ENCODE results near the gene NAPA. TPM values are rescaled to one million over a fixed set of nuclear protein-coding genes. Genes with fewer than 3 reads are reported as not detected.

NAPA gene
- polyA plus RNA-seq, 3 donors = 77.5 to 135 (median 111) TPM

DNA sequence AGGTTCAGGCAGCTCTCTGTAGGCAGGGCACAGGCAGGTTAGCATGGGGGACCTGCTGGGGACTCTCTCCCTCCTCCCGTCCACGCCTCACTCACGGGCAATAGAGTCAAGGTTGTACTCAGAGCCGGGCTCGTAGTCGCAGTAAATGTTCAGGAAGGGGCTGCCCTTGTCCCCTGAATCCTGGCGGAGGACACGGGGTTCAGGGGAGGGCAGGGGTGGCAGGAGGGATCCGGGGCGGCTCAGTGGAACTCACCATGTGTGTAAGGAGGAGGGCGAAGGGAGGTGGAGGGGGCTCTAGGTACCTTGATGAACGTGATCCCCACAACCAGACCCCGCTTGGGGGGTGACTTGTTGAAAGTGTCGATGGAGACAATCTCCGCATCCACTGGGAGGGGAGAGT lies 31.7 kb downstream of the NAPA start:
- H3K27ac Mint-ChIP-seq = no peak overlapping the region
- Histone ChIP-seq H3K4me2 (replicated peaks; ENCODE audit: extremely low read depth, low read length, poor library complexity, severe bottlenecking) (peak overlapping the region; percentile 86), H3K27ac (ENCODE audit: low read depth in 1 of 2, low read length in 2 of 2) (no peak overlapping the region), H3K4me3 (replicated peaks in 1 of 3; ENCODE audit: low read depth in 2 of 3, low read length in 3 of 3) (peak overlapping the region in 1 of 3 experiments; percentile 89), H3K79me2 (ENCODE audit: insufficient read depth, low read length) (no peaks in the 10 kb centered on the region), H4K20me1 (ENCODE audit: insufficient read depth, low read length) (no peaks in the 10 kb centered on the region), H2AFZ (ENCODE audit: insufficient read depth, low read depth, low read length, poor library complexity, severe bottlenecking) (peak overlapping the region; percentile 89), H3K9ac (ENCODE audit: insufficient read depth, low read length, poor library complexity, severe bottlenecking) (no peak overlapping the region), H3K27me3 (ENCODE audit: control insufficient read depth in 2 of 2, insufficient read depth in 2 of 2, low read length in 2 of 2) (no peaks in the 10 kb centered on the region), H3K9me3 (replicated peaks in 1 of 2; ENCODE audit: control insufficient read depth in 1 of 2, insufficient read depth in 1 of 2, low read length in 2 of 2) (no peaks in the 10 kb centered on the region), H3K4me1 (ENCODE audit: control insufficient read depth in 1 of 2, insufficient read depth in 2 of 2, low read length in 2 of 2) (peaks cover 14 to 20% of the 10 kb centered on the region in 2 donors), H3K36me3 (replicated peaks in 1 of 2; ENCODE audit: control insufficient read depth in 1 of 2, insufficient read depth in 2 of 2, low read length in 2 of 2) (peaks cover 4% of the 10 kb centered on the region in 2 donors)
- DNase-seq = no peak
- intact Hi-C loops (cut with micrococcal nuclease) = loop anchor here (5.0 kb wide), 2 partner anchors 34 to 211 kb away; partner anchors contain the start of genes INAFM1 (in 1 of the 2) and NAPA (in 1 of the 2)
- H3K4me3 Mint-ChIP-seq = peak overlapping the region in 1 of 2 donors; percentile 95
- peaks cover 6 to 8% (median 6%) of the 10 kb centered on the region in 3 donors for H3K27me3 Mint-ChIP-seq (ENCODE audit: low read depth in 3 of 3)
- TF ChIP-seq, protein P1, sequence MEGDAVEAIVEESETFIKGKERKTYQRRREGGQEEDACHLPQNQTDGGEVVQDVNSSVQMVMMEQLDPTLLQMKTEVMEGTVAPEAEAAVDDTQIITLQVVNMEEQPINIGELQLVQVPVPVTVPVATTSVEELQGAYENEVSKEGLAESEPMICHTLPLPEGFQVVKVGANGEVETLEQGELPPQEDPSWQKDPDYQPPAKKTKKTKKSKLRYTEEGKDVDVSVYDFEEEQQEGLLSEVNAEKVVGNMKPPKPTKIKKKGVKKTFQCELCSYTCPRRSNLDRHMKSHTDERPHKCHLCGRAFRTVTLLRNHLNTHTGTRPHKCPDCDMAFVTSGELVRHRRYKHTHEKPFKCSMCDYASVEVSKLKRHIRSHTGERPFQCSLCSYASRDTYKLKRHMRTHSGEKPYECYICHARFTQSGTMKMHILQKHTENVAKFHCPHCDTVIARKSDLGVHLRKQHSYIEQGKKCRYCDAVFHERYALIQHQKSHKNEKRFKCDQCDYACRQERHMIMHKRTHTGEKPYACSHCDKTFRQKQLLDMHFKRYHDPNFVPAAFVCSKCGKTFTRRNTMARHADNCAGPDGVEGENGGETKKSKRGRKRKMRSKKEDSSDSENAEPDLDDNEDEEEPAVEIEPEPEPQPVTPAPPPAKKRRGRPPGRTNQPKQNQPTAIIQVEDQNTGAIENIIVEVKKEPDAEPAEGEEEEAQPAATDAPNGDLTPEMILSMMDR (IDR thresholded peaks at IDR 0.05) = no peak
- peaks cover 35% of the 10 kb centered on the region for H3K4me1 Mint-ChIP-seq
- WGBS (ENCODE audit: insufficient coverage) = 92% methylated on average over 5 of the region's 15 CpGs
- H3K36me3 Mint-ChIP-seq = peaks cover 10 to 11% of the 10 kb centered on the region in 2 donors
- peaks cover 0 to 3% (median 0%) of the 10 kb centered on the region in 7 donors for H3K9me3 Mint-ChIP-seq

DNA sequence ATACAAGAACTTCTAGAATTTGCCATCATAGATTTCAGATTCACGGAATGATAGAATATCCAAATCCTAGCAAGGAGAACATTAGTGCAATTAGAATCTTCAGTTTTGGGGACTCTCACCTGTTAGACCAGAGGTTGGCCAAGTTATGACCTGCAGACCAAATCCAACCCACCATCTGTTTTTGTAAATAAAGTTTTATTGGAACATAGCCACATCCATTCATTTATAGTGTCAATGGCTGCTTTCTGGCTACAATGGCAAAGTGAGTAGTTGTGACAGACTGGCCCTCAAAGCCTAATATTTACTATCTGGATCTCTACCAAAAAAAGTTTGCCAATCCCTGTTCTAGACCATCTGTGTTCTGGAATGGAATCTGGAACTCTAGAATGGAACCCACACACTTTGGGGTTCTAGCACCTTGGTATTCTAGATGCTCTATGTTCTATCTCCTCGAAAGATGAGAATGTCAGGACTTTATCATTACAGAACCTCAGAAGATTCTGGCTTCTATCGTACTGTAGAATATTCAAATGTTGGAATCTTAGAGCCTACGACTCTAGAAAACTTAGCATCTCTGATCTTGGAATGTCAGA lies 33.3 kb downstream of the NAPA start:
- Histone ChIP-seq H3K4me2 (replicated peaks; ENCODE audit: extremely low read depth, low read length, poor library complexity, severe bottlenecking) (no peak overlapping the region), H3K4me1 (ENCODE audit: control insufficient read depth in 1 of 2, insufficient read depth in 2 of 2, low read length in 2 of 2) (peaks cover 14 to 20% of the 10 kb centered on the region in 2 donors), H3K27me3 (ENCODE audit: control insufficient read depth in 2 of 2, insufficient read depth in 2 of 2, low read length in 2 of 2) (no peaks in the 10 kb centered on the region), H3K27ac (ENCODE audit: low read depth in 1 of 2, low read length in 2 of 2) (no peak overlapping the region), H3K9ac (ENCODE audit: insufficient read depth, low read length, poor library complexity, severe bottlenecking) (no peak overlapping the region), H3K4me3 (replicated peaks in 1 of 3; ENCODE audit: low read depth in 2 of 3, low read length in 3 of 3) (no peak overlapping the region), H3K36me3 (replicated peaks in 1 of 2; ENCODE audit: control insufficient read depth in 1 of 2, insufficient read depth in 2 of 2, low read length in 2 of 2) (no peaks in the 10 kb centered on the region), H3K79me2 (ENCODE audit: insufficient read depth, low read length) (no peaks in the 10 kb centered on the region), H2AFZ (ENCODE audit: insufficient read depth, low read depth, low read length, poor library complexity, severe bottlenecking) (no peak overlapping the region), H3K9me3 (replicated peaks in 1 of 2; ENCODE audit: control insufficient read depth in 1 of 2, insufficient read depth in 1 of 2, low read length in 2 of 2) (no peaks in the 10 kb centered on the region), H4K20me1 (ENCODE audit: insufficient read depth, low read length) (no peaks in the 10 kb centered on the region)
- intact Hi-C loops (cut with micrococcal nuclease) = loop anchor here (5.0 kb wide), 2 partner anchors 36 to 209 kb away; partner anchors contain the start of genes INAFM1 (in 1 of the 2) and NAPA (in 1 of the 2)
- no peak for DNase-seq
- H3K4me3 Mint-ChIP-seq = no peak overlapping the region
- H3K9me3 Mint-ChIP-seq = peaks cover 0 to 3% (median 0%) of the 10 kb centered on the region in 7 donors
- peaks cover 4 to 6% of the 10 kb centered on the region in 2 donors for H3K36me3 Mint-ChIP-seq
- H3K4me1 Mint-ChIP-seq = peaks cover 28% of the 10 kb centered on the region
- H3K27me3 Mint-ChIP-seq (ENCODE audit: low read depth in 3 of 3) = peaks cover 6% of the 10 kb centered on the region in 3 donors
- WGBS (ENCODE audit: insufficient coverage) = 100% methylated on average over 2 of the region's 4 CpGs
- H3K27ac Mint-ChIP-seq = no peak overlapping the region
- TF ChIP-seq, protein P1 (IDR thresholded peaks at IDR 0.05) = no peak

Data from CD14-positive monocyte (primary cell).